Thoracic aorta (tissue), 2 donors: ENCODE results near the gene TLL1. TPM values are rescaled to one million over a fixed set of nuclear protein-coding genes. Genes with fewer than 3 reads are reported as not detected.

ENCODE experiments used
- ATAC-seq: fragments of 150-250 bp; one replicate; pipeline ENCODE4 v1.8.0; 2017; ENCODE audit warnings: low read depth; ENCODE audit not compliant: insufficient number of reproducible peaks, low FRiP score
- DNase-seq: peaks from one replicate; pipeline ENCODE4 v3.0.0-alpha.2; 2020; ENCODE audit warnings: low spot score
- H3K27ac ChIP-seq, 2 donors: fragments of 200-600 bp; sonication (generic); 1 replicate in 1 of 2; 2 replicates in 1 of 2; pipeline ENCODE4 v1.5.1; 2016; ENCODE audit warnings: mild to moderate bottlenecking in 2 of 2, moderate library complexity in 2 of 2
- H3K27me3 ChIP-seq: fragments of 200-600 bp; sonication (generic); replicated peaks from 2 replicates; pipeline ENCODE4 v1.6.0; 2016; ENCODE audit warnings: mild to moderate bottlenecking; ENCODE audit not compliant: insufficient read depth
- H3K36me3 ChIP-seq: fragments of 200-600 bp; sonication (generic); one replicate; pipeline ENCODE4 v1.5.1; 2016
- H3K4me1 ChIP-seq, 2 donors: fragments of 200-600 bp; sonication (generic); 1 replicate in 1 of 2; 2 replicates in 1 of 2; pipeline versions ENCODE4 v1.5.1 to v1.6.0; 2016; ENCODE audit warnings: low read depth in 2 of 2, mild to moderate bottlenecking in 1 of 2; ENCODE audit not compliant: control insufficient read depth in 1 of 2
- H3K4me3 ChIP-seq: fragments of 200-600 bp; sonication (generic); 2 replicates; pipeline ENCODE4 v1.5.1; 2016; ENCODE audit warnings: mild to moderate bottlenecking
- H3K9me3 ChIP-seq: fragments of 200-600 bp; sonication (generic); 2 replicates; pipeline ENCODE4 v1.5.1; 2016
- total RNA-seq, 2 donors: library from RNA; depleted of rRNA; stranded (reverse); fragments of >200 nt; gene quantifications; one replicate each; pipeline versions ENCODE4 v1.1.0 to v1.2.3, GENCODE V29; 2016
- TF ChIP-seq, protein P1 (sequence below): fragments of 200-600 bp; sonication (generic); IDR thresholded peaks from one replicate; pipeline ENCODE4 v1.5.1; 2019; ENCODE audit warnings: antibody characterized with exemption

The TLL1 gene
- total RNA-seq, 2 donors from 2014 or later, result 3.7 to 10.6 TPM

DNA sequence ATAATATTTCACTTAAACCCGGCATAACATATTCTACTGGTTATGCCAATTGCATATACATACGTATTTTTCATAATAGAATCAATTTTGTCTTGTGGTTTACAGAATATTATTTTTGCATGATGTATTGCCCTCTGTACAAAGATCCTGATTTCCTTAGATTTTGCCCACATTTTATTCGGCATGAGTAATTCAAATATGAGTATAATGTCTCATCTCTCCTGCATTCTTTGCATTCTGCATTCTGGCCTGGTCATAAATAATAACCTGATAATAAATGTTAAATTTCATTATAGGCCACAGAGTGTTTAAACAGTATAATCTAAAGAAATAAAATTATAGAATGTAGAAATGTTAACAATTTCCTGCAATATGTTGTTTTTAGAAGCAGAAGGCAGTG, 205.3 kb downstream of the TLL1 start:
- no peak for ATAC-seq
- H3K36me3 ChIP-seq, result no peaks in the 10 kb centered on the region
- H3K4me3 ChIP-seq, result no peak overlapping the region
- H3K9me3 ChIP-seq, result no peaks in the 10 kb centered on the region
- H3K27me3 ChIP-seq, result no peaks in the 10 kb centered on the region
- H3K4me1 ChIP-seq, result no peaks in the 10 kb centered on the region
- H3K27ac ChIP-seq, result no peak overlapping the region
- DNase-seq, result no peak
- TF ChIP-seq, protein P1, sequence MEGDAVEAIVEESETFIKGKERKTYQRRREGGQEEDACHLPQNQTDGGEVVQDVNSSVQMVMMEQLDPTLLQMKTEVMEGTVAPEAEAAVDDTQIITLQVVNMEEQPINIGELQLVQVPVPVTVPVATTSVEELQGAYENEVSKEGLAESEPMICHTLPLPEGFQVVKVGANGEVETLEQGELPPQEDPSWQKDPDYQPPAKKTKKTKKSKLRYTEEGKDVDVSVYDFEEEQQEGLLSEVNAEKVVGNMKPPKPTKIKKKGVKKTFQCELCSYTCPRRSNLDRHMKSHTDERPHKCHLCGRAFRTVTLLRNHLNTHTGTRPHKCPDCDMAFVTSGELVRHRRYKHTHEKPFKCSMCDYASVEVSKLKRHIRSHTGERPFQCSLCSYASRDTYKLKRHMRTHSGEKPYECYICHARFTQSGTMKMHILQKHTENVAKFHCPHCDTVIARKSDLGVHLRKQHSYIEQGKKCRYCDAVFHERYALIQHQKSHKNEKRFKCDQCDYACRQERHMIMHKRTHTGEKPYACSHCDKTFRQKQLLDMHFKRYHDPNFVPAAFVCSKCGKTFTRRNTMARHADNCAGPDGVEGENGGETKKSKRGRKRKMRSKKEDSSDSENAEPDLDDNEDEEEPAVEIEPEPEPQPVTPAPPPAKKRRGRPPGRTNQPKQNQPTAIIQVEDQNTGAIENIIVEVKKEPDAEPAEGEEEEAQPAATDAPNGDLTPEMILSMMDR, result no peak

DNA sequence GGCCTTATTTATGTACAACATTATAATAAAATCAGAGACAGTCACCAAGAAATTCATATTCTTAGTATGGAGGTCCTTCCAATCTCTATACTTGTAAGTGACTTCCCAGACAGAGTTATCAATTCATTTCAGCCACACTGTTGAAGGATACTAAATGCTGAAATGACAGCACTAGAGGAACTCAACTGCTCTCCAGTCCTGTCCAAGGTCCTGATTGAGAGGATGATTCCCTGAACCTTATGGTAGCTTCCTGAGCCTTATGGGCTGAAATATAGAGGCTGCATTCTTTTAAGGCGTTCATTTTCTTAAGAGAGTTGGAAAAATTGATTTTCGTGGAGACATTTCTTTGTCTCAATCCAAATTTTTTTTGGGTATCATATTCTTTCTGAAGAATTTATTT, 205.9 kb downstream of the TLL1 start:
- no peaks in the 10 kb centered on the region for H3K36me3 ChIP-seq
- H3K9me3 ChIP-seq, result no peaks in the 10 kb centered on the region
- H3K27ac ChIP-seq, result no peak overlapping the region
- H3K27me3 ChIP-seq, result no peaks in the 10 kb centered on the region
- H3K4me1 ChIP-seq, result no peaks in the 10 kb centered on the region
- no peak for ATAC-seq
- TF ChIP-seq, protein P1, result no peak
- no peak overlapping the region for H3K4me3 ChIP-seq
- no peak for DNase-seq

DNA sequence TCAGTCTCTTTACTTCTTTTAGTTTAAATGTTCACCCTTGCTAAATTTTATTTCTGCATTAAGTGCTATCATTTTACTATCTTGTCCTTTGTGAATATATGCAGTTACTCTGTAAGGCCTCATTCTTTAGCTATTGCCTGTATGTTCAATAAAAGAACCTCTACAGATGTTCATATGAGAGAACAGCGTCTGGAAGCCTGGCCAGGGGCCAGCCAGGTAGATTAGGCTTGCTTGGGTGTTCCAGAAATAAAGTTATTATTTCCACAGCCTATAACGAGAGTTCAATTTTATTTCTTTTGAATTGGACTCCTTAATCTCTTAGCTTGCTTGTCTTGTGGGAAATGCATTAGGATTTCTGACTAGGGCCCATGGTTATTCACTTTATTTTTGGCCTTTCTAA, 214.5 kb downstream of the TLL1 start:
- no peaks in the 10 kb centered on the region for H3K9me3 ChIP-seq
- DNase-seq, result no peak
- H3K27me3 ChIP-seq, result no peaks in the 10 kb centered on the region
- no peak overlapping the region for H3K4me3 ChIP-seq
- TF ChIP-seq, protein P1, result no peak
- H3K4me1 ChIP-seq, result no peaks in the 10 kb centered on the region
- no peak for ATAC-seq
- H3K27ac ChIP-seq, result no peak overlapping the region
- H3K36me3 ChIP-seq, result no peaks in the 10 kb centered on the region

DNA sequence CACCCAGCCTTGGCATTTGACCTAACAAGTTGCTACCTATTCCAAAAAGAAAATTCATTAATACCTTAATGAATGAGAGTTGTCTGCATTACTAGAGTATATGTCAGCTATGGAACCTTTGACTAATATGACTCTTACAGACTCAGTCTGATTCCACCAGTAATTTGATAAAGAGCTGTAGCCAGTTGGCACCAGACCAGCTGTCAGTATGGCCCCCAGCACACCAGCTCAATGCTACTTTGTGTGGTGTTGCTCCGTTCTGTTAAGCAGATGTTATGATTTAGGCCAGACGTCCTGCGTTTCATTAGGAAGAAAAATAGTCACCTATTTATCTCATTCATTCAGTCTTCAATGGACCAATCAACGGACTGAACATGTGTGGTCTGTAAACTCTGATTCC, 215.5 kb downstream of the TLL1 start:
- TF ChIP-seq, protein P1, result no peak

DNA sequence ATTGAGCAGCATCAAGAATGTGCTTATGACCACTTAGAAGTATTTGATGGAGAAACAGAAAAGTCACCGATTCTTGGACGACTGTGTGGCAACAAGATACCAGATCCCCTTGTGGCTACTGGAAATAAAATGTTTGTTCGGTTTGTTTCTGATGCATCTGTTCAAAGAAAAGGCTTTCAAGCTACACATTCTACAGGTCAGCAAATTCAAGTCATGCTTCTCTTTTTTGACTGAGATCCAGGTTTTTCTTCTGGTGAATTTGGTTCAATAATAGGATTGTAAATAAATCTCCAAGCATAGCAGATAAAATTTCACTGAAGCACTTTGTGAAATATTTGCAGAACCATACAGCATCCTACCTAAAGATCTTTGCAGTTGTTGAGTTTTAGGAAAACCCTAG, 218.1 kb downstream of the TLL1 start:
- TF ChIP-seq, protein P1, result no peak
- H3K27me3 ChIP-seq, result no peaks in the 10 kb centered on the region
- no peaks in the 10 kb centered on the region for H3K4me1 ChIP-seq
- no peak overlapping the region for H3K27ac ChIP-seq
- no peaks in the 10 kb centered on the region for H3K36me3 ChIP-seq
- ATAC-seq (no peak), DNase-seq (no peak)
- no peak overlapping the region for H3K4me3 ChIP-seq
- no peaks in the 10 kb centered on the region for H3K9me3 ChIP-seq

More for the DNA sequence above, 215.5 kb downstream of the TLL1 start:
- no peak for DNase-seq
- Histone ChIP-seq H3K4me1 (no peaks in the 10 kb centered on the region), H3K4me3 (no peak overlapping the region), H3K27me3 (no peaks in the 10 kb centered on the region), H3K36me3 (no peaks in the 10 kb centered on the region), H3K27ac (no peak overlapping the region), H3K9me3 (no peaks in the 10 kb centered on the region)
- no peak for ATAC-seq
